Liver (tissue), 9 donors: ENCODE data around the gene RTL10. TPM values are rescaled to one million over a fixed set of nuclear protein-coding genes. Genes with fewer than 3 reads are reported as not detected.
"Not testable (repeated sequence)": the region's sequence is repeated elsewhere in the genome, so short reads cannot be mapped to it uniquely, and the experiment has no call there.

ENCODE experiments used
- DNase-seq: peaks from one replicate; pipeline ENCODE4 v3.0.0-alpha.2; 2017; ENCODE audit warnings: low spot score
- H3K27ac ChIP-seq, 2 donors: one replicate each; pipeline ENCODE4 v1.7.0; 2013; ENCODE audit warnings: inconsistent platforms in 2 of 2, low read length in 2 of 2, control low read depth in 1 of 2, low read depth in 1 of 2, mild to moderate bottlenecking in 1 of 2
- H3K27me3 ChIP-seq, 4 donors: one replicate each; pipeline versions ENCODE4 v1.6.1 to v1.7.0; 2013; ENCODE audit warnings: low read length in 3 of 4, inconsistent platforms in 1 of 4, mild to moderate bottlenecking in 1 of 4, moderate library complexity in 1 of 4; ENCODE audit not compliant: control insufficient read depth in 4 of 4, insufficient read depth in 4 of 4
- H3K36me3 ChIP-seq, 4 donors: one replicate each; pipeline versions ENCODE4 v1.6.1 to v1.7.0; 2013; ENCODE audit warnings: low read length in 3 of 4, mild to moderate bottlenecking in 3 of 4, low read depth in 1 of 4, moderate library complexity in 1 of 4; ENCODE audit not compliant: control insufficient read depth in 4 of 4, insufficient read depth in 3 of 4
- H3K4me1 ChIP-seq, 4 donors: one replicate each; pipeline versions ENCODE4 v1.6.1 to v1.7.0; 2013; ENCODE audit warnings: low read length in 3 of 4, mild to moderate bottlenecking in 3 of 4, moderate library complexity in 1 of 4; ENCODE audit not compliant: control insufficient read depth in 4 of 4, insufficient read depth in 4 of 4
- H3K4me3 ChIP-seq, 3 donors: one replicate each; pipeline versions ENCODE4 v1.6.1 to v1.7.0; 2013; ENCODE audit warnings: low read length in 3 of 3, control low read depth in 1 of 3, low read depth in 1 of 3, mild to moderate bottlenecking in 1 of 3
- H3K9ac ChIP-seq, 2 donors: one replicate each; pipeline ENCODE4 v1.7.0; 2013; ENCODE audit warnings: low read length in 2 of 2, mild to moderate bottlenecking in 2 of 2, moderate library complexity in 2 of 2, control low read depth in 1 of 2, low read depth in 1 of 2
- H3K9me3 ChIP-seq, 4 donors: one replicate each; pipeline versions ENCODE4 v1.6.1 to v1.7.0; 2013; ENCODE audit warnings: low read length in 3 of 4; ENCODE audit not compliant: control insufficient read depth in 4 of 4
- EGR1 ChIP-seq, 2 donors: IDR thresholded peaks; 2 replicates each; pipeline ENCODE4 v1.6.1; 2016 to 2018; ENCODE audit warnings: antibody characterized with exemption in 2 of 2, low read depth in 2 of 2
- FOXA1 ChIP-seq: IDR thresholded peaks from 2 replicates; pipeline ENCODE4 v1.6.1; 2016; ENCODE audit warnings: antibody characterized with exemption
- FOXA2 ChIP-seq: IDR thresholded peaks from 2 replicates; pipeline ENCODE4 v1.6.1; 2016; ENCODE audit warnings: antibody characterized with exemption
- GABPA ChIP-seq, 2 donors: IDR thresholded peaks in 1 of 2; conservative IDR thresholded peaks in 1 of 2; 2 replicates each; pipeline ENCODE4 v1.6.1; 2016; ENCODE audit warnings: antibody characterized with exemption in 2 of 2, mild to moderate bottlenecking in 1 of 2, moderate library complexity in 1 of 2
- HNF4A ChIP-seq, 2 donors: conservative IDR thresholded peaks; 2 replicates each; pipeline ENCODE4 v1.6.1; 2016; ENCODE audit warnings: antibody characterized with exemption in 2 of 2, mild to moderate bottlenecking in 2 of 2
- HNF4G ChIP-seq: IDR thresholded peaks from 2 replicates; pipeline ENCODE4 v1.6.1; 2016; ENCODE audit warnings: antibody characterized with exemption
- JUND ChIP-seq, 2 donors: IDR thresholded peaks; 2 replicates each; pipeline ENCODE4 v1.6.1; 2016; ENCODE audit warnings: antibody characterized with exemption in 2 of 2
- NR2F2 ChIP-seq: IDR thresholded peaks from 2 replicates; pipeline ENCODE4 v1.6.1; 2016; ENCODE audit warnings: antibody characterized with exemption
- RAD21 ChIP-seq, 2 donors: IDR thresholded peaks; 2 replicates each; pipeline ENCODE4 v1.6.1; 2016; ENCODE audit warnings: antibody characterized with exemption in 2 of 2, mild to moderate bottlenecking in 2 of 2
- RXRA ChIP-seq, 2 donors: IDR thresholded peaks; 2 replicates each; pipeline ENCODE4 v1.6.1; 2017 to 2018; ENCODE audit warnings: antibody characterized with exemption in 2 of 2, mild to moderate bottlenecking in 1 of 2
- SP1 ChIP-seq: IDR thresholded peaks from 2 replicates; pipeline ENCODE4 v1.6.1; 2018; ENCODE audit warnings: antibody characterized with exemption, mild to moderate bottlenecking
- TAF1 ChIP-seq: conservative IDR thresholded peaks from 2 replicates; pipeline ENCODE4 v1.6.1; 2016; ENCODE audit warnings: antibody characterized with exemption, mild to moderate bottlenecking
- YY1 ChIP-seq: IDR thresholded peaks from 2 replicates; pipeline ENCODE4 v1.6.1; 2016; ENCODE audit warnings: antibody characterized with exemption, mild to moderate bottlenecking
- WGBS: extraction: QIAGEN DNeasy Blood & Tissue Kit; methylation state at CpG from one replicate; pipeline ENCODE4 v1.1.7; 2013; 5-methylcytosine and 5-hydroxymethylcytosine counted together
- polyA plus RNA-seq, 2 donors: library from polyadenylated mRNA; stranded (reverse) in 1 of 2; unstranded in 1 of 2; fragments of 200-250 nt in 1 of 2; fragments of >200 nt in 1 of 2; fragmentation: Nextera tagmentation in 1 of 2; extraction: Ambion mirVana in 1 of 2; gene quantifications; one replicate each; pipeline versions ENCODE4 v1.2.1 to v1.2.3, GENCODE V29; 2013 to 2015
- total RNA-seq, 2 donors: library from RNA; depleted of rRNA; stranded (reverse); fragments of >200 nt; gene quantifications; one replicate each; pipeline ENCODE4 v1.2.3, GENCODE V29; 2014
- TF ChIP-seq, protein P1 (sequence below): IDR thresholded peaks from 2 replicates; pipeline ENCODE4 v1.6.1; 2016; ENCODE audit warnings: antibody characterized with exemption
- TF ChIP-seq, protein P2 (sequence below): fragments of 150-350 bp; IDR thresholded peaks from 2 replicates; pipeline ENCODE4 v1.5.1; 2017; ENCODE audit warnings: improper control_type of control experiment, low read depth, low read length; ENCODE audit not compliant: missing input control
- TF ChIP-seq, protein P3 (sequence below): IDR thresholded peaks from 2 replicates; pipeline ENCODE4 v1.6.1; 2016; ENCODE audit warnings: antibody characterized with exemption
- TF ChIP-seq, protein P4 (sequence below): IDR thresholded peaks from 2 replicates; pipeline ENCODE4 v1.6.1; 2016; ENCODE audit warnings: antibody characterized with exemption, mild to moderate bottlenecking
- TF ChIP-seq, protein P5 (sequence below): IDR thresholded peaks from 2 replicates; pipeline ENCODE4 v1.6.1; 2016; ENCODE audit warnings: antibody characterized with exemption
- donor health status: healthy.
- donor health status: healthy.
- donor health status: healthy.
- donor health status: healthy.
- donor health status: healthy.

RTL10 gene
- total and polyA plus RNA-seq, 4 donors, result 4.2 to 8.3 (median 7.4) TPM

DNA sequence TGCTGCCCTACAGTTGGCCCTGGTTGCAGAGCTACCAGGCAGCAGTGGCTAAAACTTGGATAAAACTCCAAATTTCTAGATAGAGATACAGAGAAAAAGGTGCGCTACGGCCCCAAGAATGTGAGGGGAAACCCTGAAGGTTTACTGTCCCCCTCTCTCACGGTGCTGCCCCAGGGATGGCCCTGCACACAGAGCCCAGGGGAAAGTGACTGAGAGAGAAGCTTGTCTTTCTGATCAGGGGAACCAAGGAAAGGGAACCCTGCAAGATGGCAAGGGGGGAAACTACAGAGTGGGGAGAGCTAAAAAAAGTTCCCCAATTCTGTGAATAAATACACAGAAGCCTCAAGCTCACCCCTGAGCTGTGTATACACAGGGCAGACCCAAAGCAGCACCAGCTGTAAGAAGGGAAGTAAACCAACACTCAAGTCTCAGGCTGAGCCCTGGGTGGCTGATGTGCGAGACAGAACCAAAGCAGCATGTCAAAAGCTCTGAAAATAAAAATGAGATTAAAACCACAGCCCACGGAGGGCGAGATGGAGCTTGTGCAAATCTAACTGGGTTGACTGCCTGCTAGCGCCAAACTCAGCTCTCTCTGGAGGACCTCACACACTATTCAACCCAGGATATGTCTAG lies 22.1 kb downstream of the RTL10 start:
- no peak for TF ChIP-seq RAD21 (IDR thresholded peaks at IDR 0.05)
- TF ChIP-seq, protein P1, sequence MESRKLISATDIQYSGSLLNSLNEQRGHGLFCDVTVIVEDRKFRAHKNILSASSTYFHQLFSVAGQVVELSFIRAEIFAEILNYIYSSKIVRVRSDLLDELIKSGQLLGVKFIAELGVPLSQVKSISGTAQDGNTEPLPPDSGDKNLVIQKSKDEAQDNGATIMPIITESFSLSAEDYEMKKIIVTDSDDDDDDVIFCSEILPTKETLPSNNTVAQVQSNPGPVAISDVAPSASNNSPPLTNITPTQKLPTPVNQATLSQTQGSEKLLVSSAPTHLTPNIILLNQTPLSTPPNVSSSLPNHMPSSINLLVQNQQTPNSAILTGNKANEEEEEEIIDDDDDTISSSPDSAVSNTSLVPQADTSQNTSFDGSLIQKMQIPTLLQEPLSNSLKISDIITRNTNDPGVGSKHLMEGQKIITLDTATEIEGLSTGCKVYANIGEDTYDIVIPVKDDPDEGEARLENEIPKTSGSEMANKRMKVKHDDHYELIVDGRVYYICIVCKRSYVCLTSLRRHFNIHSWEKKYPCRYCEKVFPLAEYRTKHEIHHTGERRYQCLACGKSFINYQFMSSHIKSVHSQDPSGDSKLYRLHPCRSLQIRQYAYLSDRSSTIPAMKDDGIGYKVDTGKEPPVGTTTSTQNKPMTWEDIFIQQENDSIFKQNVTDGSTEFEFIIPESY, result no peak
- TF ChIP-seq, protein P2, sequence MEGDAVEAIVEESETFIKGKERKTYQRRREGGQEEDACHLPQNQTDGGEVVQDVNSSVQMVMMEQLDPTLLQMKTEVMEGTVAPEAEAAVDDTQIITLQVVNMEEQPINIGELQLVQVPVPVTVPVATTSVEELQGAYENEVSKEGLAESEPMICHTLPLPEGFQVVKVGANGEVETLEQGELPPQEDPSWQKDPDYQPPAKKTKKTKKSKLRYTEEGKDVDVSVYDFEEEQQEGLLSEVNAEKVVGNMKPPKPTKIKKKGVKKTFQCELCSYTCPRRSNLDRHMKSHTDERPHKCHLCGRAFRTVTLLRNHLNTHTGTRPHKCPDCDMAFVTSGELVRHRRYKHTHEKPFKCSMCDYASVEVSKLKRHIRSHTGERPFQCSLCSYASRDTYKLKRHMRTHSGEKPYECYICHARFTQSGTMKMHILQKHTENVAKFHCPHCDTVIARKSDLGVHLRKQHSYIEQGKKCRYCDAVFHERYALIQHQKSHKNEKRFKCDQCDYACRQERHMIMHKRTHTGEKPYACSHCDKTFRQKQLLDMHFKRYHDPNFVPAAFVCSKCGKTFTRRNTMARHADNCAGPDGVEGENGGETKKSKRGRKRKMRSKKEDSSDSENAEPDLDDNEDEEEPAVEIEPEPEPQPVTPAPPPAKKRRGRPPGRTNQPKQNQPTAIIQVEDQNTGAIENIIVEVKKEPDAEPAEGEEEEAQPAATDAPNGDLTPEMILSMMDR, result no peak
- TF ChIP-seq, protein P3, sequence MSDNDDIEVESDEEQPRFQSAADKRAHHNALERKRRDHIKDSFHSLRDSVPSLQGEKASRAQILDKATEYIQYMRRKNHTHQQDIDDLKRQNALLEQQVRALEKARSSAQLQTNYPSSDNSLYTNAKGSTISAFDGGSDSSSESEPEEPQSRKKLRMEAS, result no peak
- no peak for TF ChIP-seq HNF4A (conservative IDR thresholded peaks at IDR 0.05)
- no peak for TF ChIP-seq HNF4G
- TF ChIP-seq EGR1 (IDR thresholded peaks at IDR 0.05; ENCODE audit: low read depth in 2 of 2), result no peak
- no peak for TF ChIP-seq GABPA (IDR thresholded peaks at IDR 0.05 in 1 of 2, conservative IDR thresholded peaks at IDR 0.05 in 1 of 2)
- TF ChIP-seq SP1, result no peak
- TF ChIP-seq YY1, result no peak
- no peak for TF ChIP-seq TAF1
- TF ChIP-seq FOXA2, result no peak
- TF ChIP-seq, protein P4, sequence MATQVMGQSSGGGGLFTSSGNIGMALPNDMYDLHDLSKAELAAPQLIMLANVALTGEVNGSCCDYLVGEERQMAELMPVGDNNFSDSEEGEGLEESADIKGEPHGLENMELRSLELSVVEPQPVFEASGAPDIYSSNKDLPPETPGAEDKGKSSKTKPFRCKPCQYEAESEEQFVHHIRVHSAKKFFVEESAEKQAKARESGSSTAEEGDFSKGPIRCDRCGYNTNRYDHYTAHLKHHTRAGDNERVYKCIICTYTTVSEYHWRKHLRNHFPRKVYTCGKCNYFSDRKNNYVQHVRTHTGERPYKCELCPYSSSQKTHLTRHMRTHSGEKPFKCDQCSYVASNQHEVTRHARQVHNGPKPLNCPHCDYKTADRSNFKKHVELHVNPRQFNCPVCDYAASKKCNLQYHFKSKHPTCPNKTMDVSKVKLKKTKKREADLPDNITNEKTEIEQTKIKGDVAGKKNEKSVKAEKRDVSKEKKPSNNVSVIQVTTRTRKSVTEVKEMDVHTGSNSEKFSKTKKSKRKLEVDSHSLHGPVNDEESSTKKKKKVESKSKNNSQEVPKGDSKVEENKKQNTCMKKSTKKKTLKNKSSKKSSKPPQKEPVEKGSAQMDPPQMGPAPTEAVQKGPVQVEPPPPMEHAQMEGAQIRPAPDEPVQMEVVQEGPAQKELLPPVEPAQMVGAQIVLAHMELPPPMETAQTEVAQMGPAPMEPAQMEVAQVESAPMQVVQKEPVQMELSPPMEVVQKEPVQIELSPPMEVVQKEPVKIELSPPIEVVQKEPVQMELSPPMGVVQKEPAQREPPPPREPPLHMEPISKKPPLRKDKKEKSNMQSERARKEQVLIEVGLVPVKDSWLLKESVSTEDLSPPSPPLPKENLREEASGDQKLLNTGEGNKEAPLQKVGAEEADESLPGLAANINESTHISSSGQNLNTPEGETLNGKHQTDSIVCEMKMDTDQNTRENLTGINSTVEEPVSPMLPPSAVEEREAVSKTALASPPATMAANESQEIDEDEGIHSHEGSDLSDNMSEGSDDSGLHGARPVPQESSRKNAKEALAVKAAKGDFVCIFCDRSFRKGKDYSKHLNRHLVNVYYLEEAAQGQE, result no peak
- no peak for TF ChIP-seq JUND (IDR thresholded peaks at IDR 0.05)
- TF ChIP-seq NR2F2, result no peak
- TF ChIP-seq, protein P5, sequence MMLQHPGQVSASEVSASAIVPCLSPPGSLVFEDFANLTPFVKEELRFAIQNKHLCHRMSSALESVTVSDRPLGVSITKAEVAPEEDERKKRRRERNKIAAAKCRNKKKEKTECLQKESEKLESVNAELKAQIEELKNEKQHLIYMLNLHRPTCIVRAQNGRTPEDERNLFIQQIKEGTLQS, result no peak
- TF ChIP-seq FOXA1, result no peak
- TF ChIP-seq RXRA (IDR thresholded peaks at IDR 0.05), result no peak
- no peaks in the 10 kb centered on the region for H3K9me3 ChIP-seq
- 88% methylated on average over 7 of the region's 7 CpGs for WGBS

DNA sequence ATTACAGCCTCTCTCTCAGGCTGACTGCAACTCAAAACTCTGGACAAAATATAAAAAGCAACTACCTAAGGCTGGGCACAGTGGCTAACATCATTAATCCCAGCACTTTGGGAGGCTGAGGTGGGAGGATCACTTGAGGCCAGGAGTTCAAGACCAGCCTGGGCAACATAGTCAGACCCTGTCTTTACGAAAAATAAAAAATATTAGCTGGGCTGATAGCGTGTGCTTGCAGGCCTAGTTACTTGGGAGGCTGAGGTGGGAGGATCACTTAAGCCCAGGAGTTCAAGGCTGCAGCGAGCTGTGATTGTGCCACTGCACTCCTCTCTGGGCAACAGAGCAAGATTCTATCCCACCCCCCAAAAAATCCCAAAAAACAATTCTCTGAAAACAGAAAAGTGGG lies 22.7 kb downstream of the RTL10 start:
- not testable (repeated sequence) for H3K4me3 ChIP-seq, H3K4me1 ChIP-seq, DNase-seq, H3K27me3 ChIP-seq, H3K9me3 ChIP-seq, H3K27ac ChIP-seq, H3K36me3 ChIP-seq, H3K9ac ChIP-seq
- 96% methylated on average over 3 of the region's 3 CpGs for WGBS

More for the DNA sequence above, 22.1 kb downstream of the RTL10 start:
- H3K4me3 ChIP-seq, result no peak overlapping the region
- no peak for DNase-seq
- no peaks in the 10 kb centered on the region for H3K4me1 ChIP-seq
- no peaks in the 10 kb centered on the region for H3K27me3 ChIP-seq
- H3K27ac ChIP-seq, result no peak overlapping the region
- no peak overlapping the region for H3K9ac ChIP-seq
- no peaks in the 10 kb centered on the region for H3K36me3 ChIP-seq
